GM18526 (cell line): ENCODE data around the gene WDR86.

Experiments
- POLR2A ChIP-seq: IDR thresholded peaks from 3 replicates; pipeline ENCODE4 v1.6.1; 2011; ENCODE audit not compliant: insufficient read length; ENCODE audit errors: extremely low read depth

Gene WDR86

GRCh38 chr7:151424799-151425198, 15.0 kb upstream of the WDR86 start:
- no peak for TF ChIP-seq POLR2A

- no peak for TF ChIP-seq POLR2A
Observed at GRCh38 chr7:151423936-151424335, 14.1 kb upstream of the WDR86 start.

DNA sequence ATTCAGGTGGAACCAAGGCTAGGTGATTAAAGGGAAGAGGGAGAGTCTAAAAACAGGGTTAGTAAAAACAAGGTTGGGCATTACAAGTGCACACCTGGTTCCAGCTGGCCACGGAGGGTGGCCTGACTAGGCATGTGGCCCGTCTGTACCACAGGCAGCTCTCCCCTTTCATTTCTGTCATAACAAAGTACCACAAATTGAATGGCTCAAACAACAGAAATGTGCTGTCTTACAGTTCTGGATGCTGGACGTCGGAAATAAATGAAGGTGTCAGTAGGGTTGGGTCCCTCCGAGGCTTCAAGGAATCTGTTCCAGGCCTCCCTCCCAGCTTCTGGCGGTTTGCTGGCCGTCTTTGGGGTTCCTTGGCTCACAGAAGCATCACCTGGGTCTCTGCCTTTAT, 13.4 kb upstream of the WDR86 start:
- TF ChIP-seq POLR2A: no peak

- no peak for TF ChIP-seq POLR2A
Observed at GRCh38 chr7:151422212-151422611, 12.4 kb upstream of the WDR86 start.

GRCh38 chr7:151420144-151420543, 10.3 kb upstream of the WDR86 start:
- no peak for TF ChIP-seq POLR2A

DNA sequence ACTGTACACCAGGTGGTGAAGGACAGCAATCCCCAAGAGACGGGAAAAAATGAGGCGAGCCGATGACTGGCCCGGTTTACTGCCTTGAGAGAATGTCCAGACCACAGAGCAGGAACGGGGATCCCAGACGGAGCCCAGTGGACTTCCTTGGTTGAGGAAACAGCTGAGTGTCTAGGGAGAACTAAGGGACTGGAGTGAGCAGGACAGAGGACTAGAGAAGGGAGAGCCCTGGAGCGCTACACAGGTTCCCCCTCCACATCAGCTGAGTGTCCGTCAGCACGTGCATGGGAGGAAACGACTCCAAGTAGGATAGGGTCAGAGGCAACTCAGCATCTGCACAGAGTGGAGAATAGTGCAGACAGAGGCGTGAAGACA, 7.1 kb upstream of the WDR86 start:
- TF ChIP-seq POLR2A: no peak

GRCh38 chr7:151416112-151416940, 6.5 kb upstream of the WDR86 start:
- no peak for TF ChIP-seq POLR2A

GRCh38 chr7:151415375-151416105, 5.7 kb upstream of the WDR86 start:
- no peak for TF ChIP-seq POLR2A

DNA sequence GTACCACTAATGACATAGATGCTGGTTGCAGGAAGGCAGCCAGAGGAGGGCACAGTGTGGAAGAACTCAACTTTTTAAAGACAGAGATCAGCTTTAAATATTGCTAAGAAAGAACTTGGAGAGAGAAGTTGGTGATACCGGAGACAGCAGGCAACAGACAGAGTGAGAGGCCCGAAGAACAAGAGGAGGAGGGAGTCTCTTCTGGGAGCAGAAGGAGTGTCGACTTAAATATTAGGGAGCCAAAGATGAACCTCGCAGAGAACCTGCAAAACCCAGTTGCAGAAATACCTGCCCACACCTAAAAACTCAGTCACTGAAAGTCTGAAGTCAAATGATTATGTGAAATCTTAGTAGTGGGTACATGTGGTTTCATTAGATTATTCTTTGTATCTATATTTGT, 3.4 kb upstream of the WDR86 start:
- TF ChIP-seq POLR2A: no peak

GRCh38 chr7:151412318-151412717, 2.5 kb upstream of the WDR86 start:
- TF ChIP-seq POLR2A: no peak

GRCh38 chr7:151411551-151411950, 1.7 kb upstream of the WDR86 start:
- TF ChIP-seq POLR2A: no peak

- no peak for TF ChIP-seq POLR2A
Observed at GRCh38 chr7:151410405-151411390, 860 bp upstream of the WDR86 start.

- TF ChIP-seq POLR2A: no peak
Observed at GRCh38 chr7:151408839-151409666, 785 bp downstream of the WDR86 start.

- TF ChIP-seq POLR2A: no peak
Observed at GRCh38 chr7:151408498-151408838, 1.4 kb downstream of the WDR86 start.
